SK-N-SH (cell line): ENCODE data around the gene POLR3C.

Experiments
- CTCF ChIP-seq: fragments of 200-600 bp; sonication (generic); IDR thresholded peaks from 2 replicates; pipeline ENCODE4 v1.6.1; 2017; ENCODE audit warnings: antibody characterized with exemption, mild to moderate bottlenecking, moderate library complexity
- EZH2phosphoT487 ChIP-seq: fragments of 200-600 bp; sonication (generic); IDR thresholded peaks from 2 replicates; pipeline ENCODE4 v1.6.1; 2017; ENCODE audit warnings: low read depth, mixed run types, mild to moderate bottlenecking, antibody characterized with exemption, moderate library complexity, borderline replicate concordance
- MXI1 ChIP-seq: IDR thresholded peaks from 2 replicates; pipeline ENCODE4 v1.6.1; 2012; ENCODE audit warnings: mild to moderate bottlenecking, low read depth, low read length, improper control_type of control experiment
- RAD21 ChIP-seq: IDR thresholded peaks from 2 replicates; pipeline ENCODE4 v1.6.1; 2012; ENCODE audit warnings: mild to moderate bottlenecking, low read length
- RXRA ChIP-seq: IDR thresholded peaks from 2 replicates; pipeline ENCODE4 v1.4.0; 2012; ENCODE audit warnings: low read depth, mild to moderate bottlenecking, borderline replicate concordance

GRCh38 chr1:145891587-145892485 lies 67.8 kb downstream of the POLR3C start:
- TF ChIP-seq RAD21, result peak; percentile 95
- TF ChIP-seq CTCF, result peak; percentile 99
- no peak; the same call in 1 of the 2 replicates for TF ChIP-seq MXI1
- no peak for TF ChIP-seq EZH2phosphoT487
- no peak for TF ChIP-seq RXRA
